ENCODE measurements around the gene CSNK2A1. TPM values are rescaled to one million over a fixed set of nuclear protein-coding genes. Genes with fewer than 3 reads are reported as not detected.

The CSNK2A1 gene
- total and polyA plus RNA-seq, 2 donors (not counting 1 experiment from before 2014, with no cell fraction given): 28.3 to 125 TPM

DNA sequence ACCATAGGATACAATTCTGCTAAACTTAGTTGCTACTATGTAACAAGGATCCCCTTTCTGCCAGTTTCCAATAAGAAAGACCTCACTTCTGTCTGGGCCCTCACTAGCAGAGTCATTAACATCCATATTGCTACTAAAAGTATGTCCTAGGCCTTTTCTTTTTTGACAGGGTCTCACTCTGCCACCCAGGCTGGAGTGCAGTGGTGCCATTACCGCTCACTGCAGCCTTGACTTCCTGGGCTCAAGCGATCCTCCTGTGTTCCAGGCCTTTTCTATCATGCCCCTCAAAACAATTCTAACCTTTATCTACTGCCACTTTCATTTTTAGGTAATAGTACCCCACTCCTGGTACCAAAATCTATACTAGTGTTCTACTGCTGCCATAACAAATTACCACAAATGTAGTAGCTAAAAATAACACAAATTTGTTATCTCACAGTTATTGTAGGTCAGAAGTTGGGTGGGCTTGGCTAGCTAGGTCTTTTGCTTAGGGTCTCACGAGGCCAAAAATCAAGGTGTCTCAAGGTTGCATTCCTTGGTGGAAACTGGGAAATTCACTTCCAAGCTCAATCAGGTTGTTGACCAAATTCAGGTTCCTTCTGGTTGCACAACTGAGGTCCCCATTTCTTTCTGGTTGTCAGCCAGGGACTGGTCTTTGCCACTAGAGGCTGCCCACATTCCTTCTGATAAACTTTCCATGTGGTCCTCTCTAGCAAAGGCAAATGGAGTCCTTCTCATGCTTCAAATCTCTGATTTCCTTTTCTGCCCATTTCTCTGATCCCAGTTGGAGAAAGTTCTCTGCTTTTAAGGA, 3.0 kb downstream of the CSNK2A1 start:
- no peak for ATAC-seq (ENCODE audit: low read depth)
- Histone ChIP-seq H3K9ac (ENCODE audit: low read length) (no peak overlapping the region), H3K36me3 (replicated peaks in 1 of 2; ENCODE audit: control extremely low read depth in 1 of 2, control insufficient read depth in 1 of 2, extremely low read depth in 1 of 2, insufficient read depth in 2 of 2, low read length in 1 of 2) (no peaks in the 10 kb centered on the region), H2AFZ (ENCODE audit: insufficient read depth, low read depth, low read length, poor library complexity, severe bottlenecking) (no peak overlapping the region), H3K9me3 (ENCODE audit: control extremely low read depth in 1 of 3, control insufficient read depth in 2 of 3, insufficient read depth in 1 of 3, low read length in 2 of 3) (peaks cover 0 to 4% (median 3%) of the 10 kb centered on the region in 3 donors), H3K27me3 (replicated peaks in 1 of 4; ENCODE audit: control extremely low read depth in 1 of 4, control insufficient read depth in 3 of 4, insufficient read depth in 4 of 4, low read length in 3 of 4) (no peaks in the 10 kb centered on the region), H3K27ac (ENCODE audit: low read length in 2 of 2) (no peak overlapping the region), H3K79me2 (ENCODE audit: control insufficient read depth, insufficient read depth, low read length) (peaks cover 80% of the 10 kb centered on the region), H4K20me1 (ENCODE audit: control insufficient read depth, insufficient read depth, low read length, poor library complexity, severe bottlenecking) (peaks cover 60% of the 10 kb centered on the region), H3K4me3 (ENCODE audit: control extremely low read depth in 1 of 5, extremely low read depth in 1 of 5, insufficient read depth in 1 of 5, low read depth in 2 of 5, low read length in 4 of 5) (no peak overlapping the region), H3K4me1 (ENCODE audit: control insufficient read depth in 2 of 2, insufficient read depth in 2 of 2, low read length in 2 of 2) (peaks cover 45 to 57% of the 10 kb centered on the region in 2 donors), H3K4me2 (replicated peaks; ENCODE audit: low read depth, low read length, poor library complexity, severe bottlenecking) (no peak overlapping the region)
- CTCF ChIA-PET: interaction anchor here (1.0 kb wide), 1 partner anchor 195 kb away, joined by 3 read pairs; no protein-coding TSS in a partner anchor
- TF ChIP-seq EZH2 (IDR thresholded peaks at IDR 0.05; ENCODE audit: borderline replicate concordance, insufficient read depth, low read depth, low read length, poor library complexity, severe bottlenecking): no peak
- TF ChIP-seq, protein P1, sequence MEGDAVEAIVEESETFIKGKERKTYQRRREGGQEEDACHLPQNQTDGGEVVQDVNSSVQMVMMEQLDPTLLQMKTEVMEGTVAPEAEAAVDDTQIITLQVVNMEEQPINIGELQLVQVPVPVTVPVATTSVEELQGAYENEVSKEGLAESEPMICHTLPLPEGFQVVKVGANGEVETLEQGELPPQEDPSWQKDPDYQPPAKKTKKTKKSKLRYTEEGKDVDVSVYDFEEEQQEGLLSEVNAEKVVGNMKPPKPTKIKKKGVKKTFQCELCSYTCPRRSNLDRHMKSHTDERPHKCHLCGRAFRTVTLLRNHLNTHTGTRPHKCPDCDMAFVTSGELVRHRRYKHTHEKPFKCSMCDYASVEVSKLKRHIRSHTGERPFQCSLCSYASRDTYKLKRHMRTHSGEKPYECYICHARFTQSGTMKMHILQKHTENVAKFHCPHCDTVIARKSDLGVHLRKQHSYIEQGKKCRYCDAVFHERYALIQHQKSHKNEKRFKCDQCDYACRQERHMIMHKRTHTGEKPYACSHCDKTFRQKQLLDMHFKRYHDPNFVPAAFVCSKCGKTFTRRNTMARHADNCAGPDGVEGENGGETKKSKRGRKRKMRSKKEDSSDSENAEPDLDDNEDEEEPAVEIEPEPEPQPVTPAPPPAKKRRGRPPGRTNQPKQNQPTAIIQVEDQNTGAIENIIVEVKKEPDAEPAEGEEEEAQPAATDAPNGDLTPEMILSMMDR (IDR thresholded peaks at IDR 0.05): no peak
- Mint-ChIP-seq H3K27me3 (no peaks in the 10 kb centered on the region), H3K9me3 (ENCODE audit: insufficient read depth) (peaks cover 2% of the 10 kb centered on the region), H3K4me1 (peaks cover 82% of the 10 kb centered on the region), H3K4me3 (no peak overlapping the region), H3K27ac (no peak overlapping the region)
- POLR2A ChIA-PET: no interaction called here
- DNase-seq: no peak
- WGBS (ENCODE audit: insufficient coverage): 92% methylated on average over 3 of the region's 3 CpGs
- intact Hi-C loops (cut with micrococcal nuclease): loop anchor here (5.0 to 10.0 kb wide), 2 partner anchors 188 to 784 kb away; partner anchors contain the start of gene SDCBP2

DNA sequence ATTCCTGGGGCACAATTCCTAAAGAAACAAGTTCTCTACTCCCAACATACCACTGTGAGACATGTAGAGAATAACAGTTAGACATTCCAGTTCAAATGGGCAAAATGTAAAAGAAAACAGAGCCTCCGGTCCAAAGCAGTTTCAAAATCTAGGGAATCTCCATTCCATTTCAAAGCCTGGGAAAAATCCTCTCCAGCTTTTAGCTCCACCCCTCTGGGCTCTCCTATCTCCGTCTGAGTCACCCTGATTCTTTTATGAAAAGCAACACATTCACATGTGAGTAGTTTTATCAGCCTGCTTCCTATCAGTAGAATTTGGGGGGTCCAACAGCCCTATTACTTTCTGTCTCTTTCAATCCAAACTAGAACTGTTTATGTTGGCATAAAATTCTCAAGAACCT, 3.7 kb downstream of the CSNK2A1 start:
- no peak for TF ChIP-seq EZH2 (IDR thresholded peaks at IDR 0.05; ENCODE audit: borderline replicate concordance, insufficient read depth, low read depth, low read length, poor library complexity, severe bottlenecking)
- TF ChIP-seq, protein P1 (IDR thresholded peaks at IDR 0.05): no peak
- H3K4me3 ChIP-seq (ENCODE audit: control extremely low read depth in 1 of 5, extremely low read depth in 1 of 5, insufficient read depth in 1 of 5, low read depth in 2 of 5, low read length in 4 of 5): no peak overlapping the region
- no peak overlapping the region for H3K4me2 ChIP-seq (replicated peaks; ENCODE audit: low read depth, low read length, poor library complexity, severe bottlenecking)
- intact Hi-C loops (cut with micrococcal nuclease): loop anchor here (5.0 to 10.0 kb wide), 2 partner anchors 188 to 785 kb away; partner anchors contain the start of gene SDCBP2
- DNase-seq: no peak
- WGBS (ENCODE audit: insufficient coverage): 72% methylated on average over 2 of the region's 2 CpGs
- no peak overlapping the region for H3K27ac ChIP-seq (ENCODE audit: low read length in 2 of 2)
- Mint-ChIP-seq H3K9me3 (ENCODE audit: insufficient read depth) (peaks cover 2% of the 10 kb centered on the region), H3K27me3 (no peaks in the 10 kb centered on the region), H3K27ac (no peak overlapping the region), H3K4me1 (peaks cover 87% of the 10 kb centered on the region), H3K4me3 (no peak overlapping the region)
- H3K9ac ChIP-seq (ENCODE audit: low read length): no peak overlapping the region
- H3K9me3 ChIP-seq (ENCODE audit: control extremely low read depth in 1 of 3, control insufficient read depth in 2 of 3, insufficient read depth in 1 of 3, low read length in 2 of 3): peaks cover 0 to 4% (median 3%) of the 10 kb centered on the region in 3 donors
- no peaks in the 10 kb centered on the region for H3K36me3 ChIP-seq (replicated peaks in 1 of 2; ENCODE audit: control extremely low read depth in 1 of 2, control insufficient read depth in 1 of 2, extremely low read depth in 1 of 2, insufficient read depth in 2 of 2, low read length in 1 of 2)
- ATAC-seq (ENCODE audit: low read depth): no peak
- H4K20me1 ChIP-seq (ENCODE audit: control insufficient read depth, insufficient read depth, low read length, poor library complexity, severe bottlenecking): peaks cover 67% of the 10 kb centered on the region
- peaks cover 48 to 58% of the 10 kb centered on the region in 2 donors for H3K4me1 ChIP-seq (ENCODE audit: control insufficient read depth in 2 of 2, insufficient read depth in 2 of 2, low read length in 2 of 2)
- H2AFZ ChIP-seq (ENCODE audit: insufficient read depth, low read depth, low read length, poor library complexity, severe bottlenecking): no peak overlapping the region
- POLR2A ChIA-PET: no interaction called here
- no peaks in the 10 kb centered on the region for H3K27me3 ChIP-seq (replicated peaks in 1 of 4; ENCODE audit: control extremely low read depth in 1 of 4, control insufficient read depth in 3 of 4, insufficient read depth in 4 of 4, low read length in 3 of 4)
- CTCF ChIA-PET: no interaction called here
- H3K79me2 ChIP-seq (ENCODE audit: control insufficient read depth, insufficient read depth, low read length): peaks cover 87% of the 10 kb centered on the region
